ENCODE measurements around the gene CYP11A1.

DNA sequence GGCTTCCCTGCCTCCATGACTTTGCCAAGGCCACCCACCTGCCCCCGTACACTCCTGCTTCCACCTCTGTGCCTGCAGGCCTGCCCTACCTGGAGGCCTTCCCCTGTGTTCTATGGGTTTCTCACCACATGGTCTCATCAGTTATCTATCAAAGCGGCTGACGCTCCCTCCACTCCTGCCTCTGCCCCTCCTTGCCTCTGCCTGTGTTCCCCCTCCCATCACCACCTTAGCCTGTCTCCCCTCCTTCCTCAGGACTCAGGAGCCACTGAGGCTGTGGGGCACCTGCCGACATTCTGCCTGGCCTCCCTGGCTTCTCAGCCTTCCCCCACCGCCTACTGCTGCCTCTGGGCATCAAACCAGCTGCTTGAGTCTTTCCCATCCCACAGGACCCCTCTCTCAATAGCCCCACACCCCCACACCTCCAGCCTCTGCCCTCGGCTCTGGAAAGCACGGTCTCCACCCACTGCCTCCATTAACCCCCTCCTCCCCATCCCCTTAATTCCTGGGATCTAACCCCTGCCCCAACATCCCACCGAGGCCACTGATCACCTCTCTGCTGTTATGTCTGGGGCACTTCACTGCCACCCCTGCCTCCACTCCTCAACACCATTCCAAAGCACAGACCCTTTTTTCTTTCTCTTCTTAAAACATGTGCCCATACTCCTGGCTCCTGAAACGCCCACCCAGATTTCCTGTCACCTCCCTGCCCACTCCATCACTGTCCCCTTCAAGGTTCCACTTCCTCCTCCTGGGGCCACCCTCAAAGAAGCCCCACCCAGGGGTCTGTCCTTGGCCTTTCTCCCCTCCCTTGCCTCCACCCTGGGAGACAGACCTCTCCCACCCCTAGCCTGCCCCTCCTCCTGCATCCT is 24.4 kb upstream of the CYP11A1 start:
- TF ChIP-seq, protein P1, sequence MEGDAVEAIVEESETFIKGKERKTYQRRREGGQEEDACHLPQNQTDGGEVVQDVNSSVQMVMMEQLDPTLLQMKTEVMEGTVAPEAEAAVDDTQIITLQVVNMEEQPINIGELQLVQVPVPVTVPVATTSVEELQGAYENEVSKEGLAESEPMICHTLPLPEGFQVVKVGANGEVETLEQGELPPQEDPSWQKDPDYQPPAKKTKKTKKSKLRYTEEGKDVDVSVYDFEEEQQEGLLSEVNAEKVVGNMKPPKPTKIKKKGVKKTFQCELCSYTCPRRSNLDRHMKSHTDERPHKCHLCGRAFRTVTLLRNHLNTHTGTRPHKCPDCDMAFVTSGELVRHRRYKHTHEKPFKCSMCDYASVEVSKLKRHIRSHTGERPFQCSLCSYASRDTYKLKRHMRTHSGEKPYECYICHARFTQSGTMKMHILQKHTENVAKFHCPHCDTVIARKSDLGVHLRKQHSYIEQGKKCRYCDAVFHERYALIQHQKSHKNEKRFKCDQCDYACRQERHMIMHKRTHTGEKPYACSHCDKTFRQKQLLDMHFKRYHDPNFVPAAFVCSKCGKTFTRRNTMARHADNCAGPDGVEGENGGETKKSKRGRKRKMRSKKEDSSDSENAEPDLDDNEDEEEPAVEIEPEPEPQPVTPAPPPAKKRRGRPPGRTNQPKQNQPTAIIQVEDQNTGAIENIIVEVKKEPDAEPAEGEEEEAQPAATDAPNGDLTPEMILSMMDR (IDR thresholded peaks at IDR 0.05): no peak
- TF ChIP-seq EP300 (IDR thresholded peaks at IDR 0.05) (no peak), POLR2A (IDR thresholded peaks at IDR 0.05) (no peak)

All from suprapubic skin (tissue), 3 donors.